Measurements from ENCODE around the gene HSDL2. TPM values are rescaled to one million over a fixed set of nuclear protein-coding genes. Genes with fewer than 3 reads are reported as not detected.
A peak's percentile ranks its signal among the peaks of the same experiment; 100 is the strongest.
"Not testable (repeated sequence)": the region's sequence is repeated elsewhere in the genome, so short reads cannot be mapped to it uniquely, and the experiment has no call there.

Gene HSDL2
- total RNA-seq, 1 donor from 2014 or later: 20.9 TPM

- H3K9me3 Mint-ChIP-seq: peaks cover 2% of the 10 kb centered on the region
- no peak for DNase-seq (ENCODE audit: low read depth, low spot score)
- H3K36me3 Mint-ChIP-seq (ENCODE audit: low read depth): no peaks in the 10 kb centered on the region
- H3K27ac Mint-ChIP-seq (ENCODE audit: unreplicated experiment): no peak overlapping the region
- no peak overlapping the region for H3K4me3 Mint-ChIP-seq
- H3K27me3 Mint-ChIP-seq (ENCODE audit: low read depth): no peaks in the 10 kb centered on the region
- TF ChIP-seq, protein P1, sequence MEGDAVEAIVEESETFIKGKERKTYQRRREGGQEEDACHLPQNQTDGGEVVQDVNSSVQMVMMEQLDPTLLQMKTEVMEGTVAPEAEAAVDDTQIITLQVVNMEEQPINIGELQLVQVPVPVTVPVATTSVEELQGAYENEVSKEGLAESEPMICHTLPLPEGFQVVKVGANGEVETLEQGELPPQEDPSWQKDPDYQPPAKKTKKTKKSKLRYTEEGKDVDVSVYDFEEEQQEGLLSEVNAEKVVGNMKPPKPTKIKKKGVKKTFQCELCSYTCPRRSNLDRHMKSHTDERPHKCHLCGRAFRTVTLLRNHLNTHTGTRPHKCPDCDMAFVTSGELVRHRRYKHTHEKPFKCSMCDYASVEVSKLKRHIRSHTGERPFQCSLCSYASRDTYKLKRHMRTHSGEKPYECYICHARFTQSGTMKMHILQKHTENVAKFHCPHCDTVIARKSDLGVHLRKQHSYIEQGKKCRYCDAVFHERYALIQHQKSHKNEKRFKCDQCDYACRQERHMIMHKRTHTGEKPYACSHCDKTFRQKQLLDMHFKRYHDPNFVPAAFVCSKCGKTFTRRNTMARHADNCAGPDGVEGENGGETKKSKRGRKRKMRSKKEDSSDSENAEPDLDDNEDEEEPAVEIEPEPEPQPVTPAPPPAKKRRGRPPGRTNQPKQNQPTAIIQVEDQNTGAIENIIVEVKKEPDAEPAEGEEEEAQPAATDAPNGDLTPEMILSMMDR (conservative IDR thresholded peaks at IDR 0.05): no peak
- no peaks in the 10 kb centered on the region for H3K4me1 Mint-ChIP-seq
Measured at GRCh38 chr9:112354081-112354743, 25.7 kb upstream of the HSDL2 start.

DNA sequence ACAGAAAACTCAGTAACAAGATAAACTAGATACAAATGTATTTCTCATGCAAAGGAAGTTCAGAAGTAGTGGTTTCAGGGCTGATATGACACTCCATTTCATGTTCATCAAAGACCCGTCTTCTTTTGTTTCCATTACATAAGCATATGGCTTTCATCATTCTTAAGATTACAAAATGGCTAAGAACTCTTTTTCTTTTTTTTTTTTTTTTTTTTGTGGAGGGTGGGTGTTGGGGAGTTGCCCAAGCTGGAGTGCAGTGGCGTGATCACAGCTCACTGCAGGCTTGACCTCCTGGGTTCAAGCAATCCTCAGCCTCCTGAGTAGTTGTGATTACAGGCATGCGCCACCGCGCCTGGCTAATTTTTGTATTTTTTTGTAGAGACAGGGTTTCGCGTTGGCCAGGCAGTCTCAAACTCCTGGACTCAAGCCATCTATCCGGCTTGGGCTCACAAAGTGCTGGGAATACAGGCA is 24.4 kb upstream of the HSDL2 start:
- TF ChIP-seq, protein P1 (conservative IDR thresholded peaks at IDR 0.05): no peak
- Mint-ChIP-seq H3K27me3 (ENCODE audit: low read depth) (no peaks in the 10 kb centered on the region), H3K9me3 (peaks cover 2% of the 10 kb centered on the region), H3K27ac (ENCODE audit: unreplicated experiment) (no peak overlapping the region), H3K4me3 (no peak overlapping the region), H3K4me1 (no peaks in the 10 kb centered on the region), H3K36me3 (ENCODE audit: low read depth) (no peaks in the 10 kb centered on the region)
- DNase-seq (ENCODE audit: low read depth, low spot score): no peak

- TF ChIP-seq, protein P1 (conservative IDR thresholded peaks at IDR 0.05): no peak
- H3K27ac Mint-ChIP-seq (ENCODE audit: unreplicated experiment): no peak overlapping the region
Measured at GRCh38 chr9:112360047-112360804, 19.7 kb upstream of the HSDL2 start.

GRCh38 chr9:112361601-112362000 is 18.3 kb upstream of the HSDL2 start:
- Mint-ChIP-seq H3K4me3 (no peak overlapping the region), H3K27me3 (ENCODE audit: low read depth) (no peaks in the 10 kb centered on the region), H3K9me3 (peaks cover 8% of the 10 kb centered on the region), H3K4me1 (no peaks in the 10 kb centered on the region), H3K27ac (ENCODE audit: unreplicated experiment) (no peak overlapping the region), H3K36me3 (ENCODE audit: low read depth) (peaks cover 5% of the 10 kb centered on the region)
- TF ChIP-seq, protein P1 (conservative IDR thresholded peaks at IDR 0.05): peak; percentile 79
- DNase-seq (ENCODE audit: low read depth, low spot score): peak; percentile 16

More at GRCh38 chr9:112360047-112360804, 19.7 kb upstream of the HSDL2 start:
- Mint-ChIP-seq H3K27me3 (ENCODE audit: low read depth) (no peaks in the 10 kb centered on the region), H3K9me3 (peaks cover 3% of the 10 kb centered on the region), H3K4me3 (no peak overlapping the region), H3K36me3 (ENCODE audit: low read depth) (no peaks in the 10 kb centered on the region), H3K4me1 (no peaks in the 10 kb centered on the region)
- no peak for DNase-seq (ENCODE audit: low read depth, low spot score)

GRCh38 chr9:112364761-112365160 is 15.1 kb upstream of the HSDL2 start:
- H3K27me3 Mint-ChIP-seq (ENCODE audit: low read depth): no peaks in the 10 kb centered on the region
- H3K36me3 Mint-ChIP-seq (ENCODE audit: low read depth): peaks cover 18% of the 10 kb centered on the region
- H3K27ac Mint-ChIP-seq (ENCODE audit: unreplicated experiment): no peak overlapping the region
- H3K4me3 Mint-ChIP-seq: no peak overlapping the region
- DNase-seq (ENCODE audit: low read depth, low spot score): no peak
- H3K4me1 Mint-ChIP-seq: no peaks in the 10 kb centered on the region
- H3K9me3 Mint-ChIP-seq: peaks cover 20% of the 10 kb centered on the region
- TF ChIP-seq, protein P1 (conservative IDR thresholded peaks at IDR 0.05): no peak

DNA sequence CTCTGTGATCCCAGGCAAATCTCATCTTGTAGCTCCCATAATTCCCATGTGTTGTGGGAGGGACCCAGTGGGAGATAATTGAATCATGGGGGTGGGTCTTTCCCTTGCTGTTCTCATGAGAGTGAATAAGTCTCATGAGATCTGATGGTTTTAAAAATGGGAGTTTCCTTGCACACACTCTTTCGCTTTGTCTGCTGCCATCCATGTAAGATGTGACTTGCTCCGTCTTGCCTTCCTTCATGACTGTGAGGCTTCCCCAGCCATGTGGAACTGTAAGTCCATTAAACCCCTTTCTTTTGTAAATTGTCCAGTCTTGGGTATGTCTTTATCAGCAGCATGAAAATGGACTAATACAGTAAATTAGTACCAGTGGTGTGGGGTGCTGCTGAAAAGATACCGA is 14.7 kb upstream of the HSDL2 start:
- H3K27ac Mint-ChIP-seq (ENCODE audit: unreplicated experiment); H3K4me1 Mint-ChIP-seq; DNase-seq (ENCODE audit: low read depth, low spot score); H3K27me3 Mint-ChIP-seq (ENCODE audit: low read depth); H3K4me3 Mint-ChIP-seq: not testable (repeated sequence)
- Mint-ChIP-seq H3K9me3 (peaks cover 23% of the 10 kb centered on the region), H3K36me3 (ENCODE audit: low read depth) (peaks cover 21% of the 10 kb centered on the region)

All from neural crest cell (in vitro differentiated cells).